Esophagus squamous epithelium (tissue), 5 donors: ENCODE data around the gene COL1A2. TPM values are rescaled to one million over a fixed set of nuclear protein-coding genes. Genes with fewer than 3 reads are reported as not detected.

ENCODE experiments used
- DNase-seq: peaks from one replicate; lab custom pipeline; 2025; lab: John Stamatoyannopoulos, UW
- H3K27ac ChIP-seq, 4 donors: fragments of 200-600 bp; sonication (generic); one replicate each; pipeline ENCODE4 v1.5.1; 2016 to 2019; ENCODE audit warnings: mild to moderate bottlenecking in 1 of 4
- H3K27me3 ChIP-seq, 4 donors: fragments of 200-600 bp; sonication (generic); 1 replicate in 3 of 4; 2 replicates in 1 of 4; pipeline versions ENCODE4 v1.5.1 to v1.6.0; 2017 to 2021; ENCODE audit warnings: antibody characterized with exemption in 1 of 4
- H3K36me3 ChIP-seq, 3 donors: fragments of 200-600 bp; sonication (generic); one replicate each; pipeline ENCODE4 v1.5.1; 2016 to 2019
- H3K4me1 ChIP-seq, 3 donors: fragments of 200-600 bp; sonication (generic); one replicate each; pipeline ENCODE4 v1.5.1; 2017 to 2019
- H3K4me3 ChIP-seq, 4 donors: fragments of 200-600 bp; sonication (generic); 1 replicate in 3 of 4; 2 replicates in 1 of 4; pipeline ENCODE4 v1.5.1; 2016 to 2019; ENCODE audit warnings: mild to moderate bottlenecking in 2 of 4, moderate library complexity in 1 of 4
- H3K9me3 ChIP-seq, 3 donors: fragments of 200-600 bp; sonication (generic); one replicate each; pipeline ENCODE4 v1.5.1; 2016 to 2019
- CTCF ChIP-seq, 6 experiments: fragments of 450-650 bp in 4 of 6; fragments of 200-600 bp in 2 of 6; sonication (generic) in 2 of 6; IDR thresholded peaks; one replicate each; pipeline ENCODE4 v1.5.1; 2016 to 2019; ENCODE audit warnings: antibody characterized with exemption in 6 of 6, mild to moderate bottlenecking in 4 of 6, moderate library complexity in 4 of 6
- POLR2A ChIP-seq, 4 donors: fragments of 450-650 bp; IDR thresholded peaks; one replicate each; pipeline ENCODE4 v1.6.1; 2017; ENCODE audit warnings: antibody characterized with exemption in 4 of 4, mild to moderate bottlenecking in 4 of 4, moderate library complexity in 3 of 4
- WGBS, 2 donors: methylation state at CpG; one replicate each; pipeline ENCODE4 v1.1.5; 2018; 5-methylcytosine and 5-hydroxymethylcytosine counted together
- intact Hi-C: fragments of 100-400 bp; cut with DNase I; formaldehyde crosslinking; loops from one replicate; pipeline ENCODE4 v1.15.0; 2022
- total RNA-seq, 4 donors: library from RNA; depleted of rRNA; stranded (reverse); fragments of >200 nt; gene quantifications; one replicate each; pipeline ENCODE4 v1.1.0, GENCODE V29; 2016
- donor health status: DM: yes; HTN: yes; CAD: no.

Gene COL1A2
- total RNA-seq, 4 donors from 2014 or later, result 18.8 to 129 (median 44.3) TPM

GRCh38 chr7:94439893-94440381 is 45.2 kb downstream of the COL1A2 start:
- no peak for TF ChIP-seq CTCF (IDR thresholded peaks at IDR 0.05)
- no peak for TF ChIP-seq POLR2A (IDR thresholded peaks at IDR 0.05)
- intact Hi-C loops, result no loop called here
- Histone ChIP-seq H3K4me3 (no peak overlapping the region), H3K27me3 (peaks cover 0 to 8% (median 0%) of the 10 kb centered on the region in 4 donors), H3K4me1 (no peaks in the 10 kb centered on the region), H3K36me3 (no peaks in the 10 kb centered on the region), H3K27ac (no peak overlapping the region), H3K9me3 (no peaks in the 10 kb centered on the region)
- WGBS, 2 donors, result 61 to 63% methylated on average over 3 of the region's 3 CpGs
- DNase-seq, result no peak

GRCh38 chr7:94440451-94441039 is 45.9 kb downstream of the COL1A2 start:
- H3K27ac ChIP-seq, result no peak overlapping the region
- no peak overlapping the region for H3K4me3 ChIP-seq
- no peaks in the 10 kb centered on the region for H3K4me1 ChIP-seq
- WGBS, 2 donors, result 52 to 55% methylated on average over 7 of the region's 7 CpGs
- intact Hi-C loops, result no loop called here
- H3K36me3 ChIP-seq, result no peaks in the 10 kb centered on the region
- TF ChIP-seq POLR2A (IDR thresholded peaks at IDR 0.05), result no peak
- TF ChIP-seq CTCF (IDR thresholded peaks at IDR 0.05), result no peak
- H3K27me3 ChIP-seq, result peaks cover 0 to 8% (median 0%) of the 10 kb centered on the region in 4 donors
- no peaks in the 10 kb centered on the region for H3K9me3 ChIP-seq
- DNase-seq, result no peak

GRCh38 chr7:94441138-94441537 is 46.4 kb downstream of the COL1A2 start:
- WGBS, 2 donors, result 45 to 55% methylated on average over 3 of the region's 3 CpGs
- no peak for TF ChIP-seq CTCF (IDR thresholded peaks at IDR 0.05)
- TF ChIP-seq POLR2A (IDR thresholded peaks at IDR 0.05), result no peak
- intact Hi-C loops, result no loop called here

GRCh38 chr7:94442639-94443038 is 47.9 kb downstream of the COL1A2 start:
- TF ChIP-seq POLR2A (IDR thresholded peaks at IDR 0.05) (no peak), CTCF (IDR thresholded peaks at IDR 0.05) (no peak)
- DNase-seq, result no peak
- no peaks in the 10 kb centered on the region for H3K9me3 ChIP-seq
- 73 to 74% methylated on average over 3 of the region's 3 CpGs for WGBS, 2 donors
- no peak overlapping the region for H3K27ac ChIP-seq
- no peak overlapping the region for H3K4me3 ChIP-seq
- no peaks in the 10 kb centered on the region for H3K27me3 ChIP-seq
- intact Hi-C loops, result no loop called here
- H3K36me3 ChIP-seq, result no peaks in the 10 kb centered on the region
- no peaks in the 10 kb centered on the region for H3K4me1 ChIP-seq

More at GRCh38 chr7:94441138-94441537, 46.4 kb downstream of the COL1A2 start:
- H3K4me3 ChIP-seq, result no peak overlapping the region
- H3K36me3 ChIP-seq, result no peaks in the 10 kb centered on the region
- no peak overlapping the region for H3K27ac ChIP-seq
- no peaks in the 10 kb centered on the region for H3K9me3 ChIP-seq
- H3K4me1 ChIP-seq, result no peaks in the 10 kb centered on the region
- H3K27me3 ChIP-seq, result peaks cover 0 to 6% (median 0%) of the 10 kb centered on the region in 4 donors
- DNase-seq, result no peak

- no peaks in the 10 kb centered on the region for H3K27me3 ChIP-seq
- H3K9me3 ChIP-seq, result no peaks in the 10 kb centered on the region
- intact Hi-C loops, result no loop called here
- H3K4me1 ChIP-seq, result no peaks in the 10 kb centered on the region
- TF ChIP-seq CTCF (IDR thresholded peaks at IDR 0.05) (no peak), POLR2A (IDR thresholded peaks at IDR 0.05) (no peak)
- no peak overlapping the region for H3K4me3 ChIP-seq
- DNase-seq, result no peak
- no peak overlapping the region for H3K27ac ChIP-seq
- H3K36me3 ChIP-seq, result no peaks in the 10 kb centered on the region
- 47 to 53% methylated on average over 2 of the region's 2 CpGs for WGBS, 2 donors
These were observed 50.1 kb downstream of the COL1A2 start for GRCh38 chr7:94444813-94445212.
